GM12865 (cell line): Measurements from ENCODE around the gene CEP41.

Experiments used
- DNase-seq: peaks from one replicate; pipeline ENCODE4 v3.0.0; 2010; ENCODE audit warnings: low read depth
- H3K4me3 ChIP-seq: 2 replicates; pipeline ENCODE4 v1.5.1; 2011; ENCODE audit warnings: mild to moderate bottlenecking, low read depth, low read length, control low read depth
- TF ChIP-seq, protein P1 (sequence below): IDR thresholded peaks from 2 replicates; pipeline ENCODE4 v1.5.1; 2011; ENCODE audit warnings: low read length, control low read depth, low read depth, inconsistent platforms; ENCODE audit not compliant: insufficient read depth; ENCODE audit errors: missing control alignments

Gene CEP41

DNA sequence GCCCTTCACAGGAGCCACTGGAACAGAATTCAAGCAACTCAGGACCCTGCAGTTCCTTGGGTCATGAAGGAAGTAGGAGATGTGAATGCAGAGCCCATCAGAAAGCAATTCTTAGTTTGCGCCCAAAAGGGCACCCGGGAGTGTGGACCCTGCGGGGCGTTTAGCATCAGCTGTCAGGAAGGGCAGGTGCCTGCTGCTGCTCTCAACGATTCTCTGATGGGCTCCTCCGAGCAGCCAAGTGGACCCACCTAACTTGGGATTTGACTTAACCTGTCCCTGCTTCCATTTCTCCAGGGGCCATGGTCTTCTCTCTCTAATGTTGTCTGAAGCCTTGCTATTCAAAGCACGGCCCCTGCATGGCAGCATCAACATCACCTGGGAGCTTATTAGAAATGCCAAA, 79.1 kb downstream of the CEP41 start:
- TF ChIP-seq, protein P1, sequence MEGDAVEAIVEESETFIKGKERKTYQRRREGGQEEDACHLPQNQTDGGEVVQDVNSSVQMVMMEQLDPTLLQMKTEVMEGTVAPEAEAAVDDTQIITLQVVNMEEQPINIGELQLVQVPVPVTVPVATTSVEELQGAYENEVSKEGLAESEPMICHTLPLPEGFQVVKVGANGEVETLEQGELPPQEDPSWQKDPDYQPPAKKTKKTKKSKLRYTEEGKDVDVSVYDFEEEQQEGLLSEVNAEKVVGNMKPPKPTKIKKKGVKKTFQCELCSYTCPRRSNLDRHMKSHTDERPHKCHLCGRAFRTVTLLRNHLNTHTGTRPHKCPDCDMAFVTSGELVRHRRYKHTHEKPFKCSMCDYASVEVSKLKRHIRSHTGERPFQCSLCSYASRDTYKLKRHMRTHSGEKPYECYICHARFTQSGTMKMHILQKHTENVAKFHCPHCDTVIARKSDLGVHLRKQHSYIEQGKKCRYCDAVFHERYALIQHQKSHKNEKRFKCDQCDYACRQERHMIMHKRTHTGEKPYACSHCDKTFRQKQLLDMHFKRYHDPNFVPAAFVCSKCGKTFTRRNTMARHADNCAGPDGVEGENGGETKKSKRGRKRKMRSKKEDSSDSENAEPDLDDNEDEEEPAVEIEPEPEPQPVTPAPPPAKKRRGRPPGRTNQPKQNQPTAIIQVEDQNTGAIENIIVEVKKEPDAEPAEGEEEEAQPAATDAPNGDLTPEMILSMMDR, result no peak
- no peak for DNase-seq
- no peak overlapping the region for H3K4me3 ChIP-seq

DNA sequence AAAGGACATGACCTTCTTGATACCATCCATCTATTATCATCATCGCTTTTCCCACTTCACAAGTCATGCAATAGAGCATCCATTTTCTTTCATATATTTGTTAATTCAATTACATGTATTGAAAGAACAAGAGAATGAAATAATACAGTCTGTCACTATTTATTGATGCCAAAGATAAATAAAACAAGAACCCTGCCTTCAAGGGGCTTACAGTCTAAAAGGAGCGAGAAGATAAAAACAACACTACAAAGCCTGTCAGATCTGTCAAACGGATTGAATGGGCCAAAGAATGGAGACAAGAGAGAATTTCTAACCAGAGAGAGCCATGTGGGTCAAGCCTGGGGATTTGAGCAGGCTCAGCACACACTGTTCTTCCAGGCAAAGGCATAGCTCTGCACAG, 80.3 kb downstream of the CEP41 start:
- H3K4me3 ChIP-seq, result no peak overlapping the region
- TF ChIP-seq, protein P1, result no peak
- DNase-seq, result no peak

DNA sequence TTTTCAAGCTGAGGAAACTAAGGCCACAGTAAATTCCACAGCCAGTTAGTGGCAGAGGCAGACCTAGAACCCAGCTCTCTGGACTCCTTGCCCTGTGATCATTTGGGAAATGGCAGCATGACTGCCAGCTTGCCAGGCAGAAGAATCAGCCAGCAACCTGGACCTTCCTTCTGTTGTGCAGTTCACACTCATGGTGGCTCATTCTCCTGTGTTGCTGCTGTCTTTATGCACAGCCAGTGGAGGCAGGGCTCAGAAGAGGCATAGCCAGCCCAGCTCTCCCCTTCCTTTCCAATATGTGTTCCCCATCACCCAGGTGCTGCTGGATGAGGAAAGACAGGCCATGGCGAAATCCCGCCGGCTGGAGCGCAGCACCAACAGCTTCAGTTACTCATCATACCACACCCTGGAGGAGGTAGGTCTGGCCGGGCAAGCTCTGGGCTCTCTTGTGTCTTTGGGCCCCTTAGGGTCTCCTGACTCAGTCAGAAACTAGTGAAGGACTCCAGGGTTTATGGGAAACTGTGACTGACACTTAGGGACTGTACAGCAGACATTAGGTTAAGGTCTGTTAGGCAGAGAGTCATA, 81.4 kb downstream of the CEP41 start:
- peak; percentile 29 for DNase-seq
- TF ChIP-seq, protein P1, result no peak
- no peak overlapping the region for H3K4me3 ChIP-seq

DNA sequence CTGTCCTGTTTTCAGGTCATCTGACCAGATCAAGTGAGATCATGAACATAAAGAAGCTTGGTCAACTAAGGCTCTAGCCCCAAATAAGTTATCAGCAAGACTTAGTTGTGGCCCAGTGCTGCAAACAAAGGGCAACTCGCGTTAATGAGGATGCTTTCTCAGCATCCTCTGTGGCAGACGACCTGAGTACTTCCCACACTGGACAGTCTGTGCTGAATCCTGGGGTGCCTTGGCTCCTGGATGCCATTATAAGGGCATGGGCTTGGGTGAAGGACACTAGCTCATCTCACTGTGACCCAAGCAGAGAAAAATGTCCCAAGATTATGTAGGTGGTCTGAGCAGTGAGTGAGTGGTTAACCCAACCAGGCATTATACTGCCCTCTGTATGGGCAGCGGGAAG, 82.3 kb downstream of the CEP41 start:
- TF ChIP-seq, protein P1, result no peak
- no peak overlapping the region for H3K4me3 ChIP-seq
- DNase-seq, result no peak

DNA sequence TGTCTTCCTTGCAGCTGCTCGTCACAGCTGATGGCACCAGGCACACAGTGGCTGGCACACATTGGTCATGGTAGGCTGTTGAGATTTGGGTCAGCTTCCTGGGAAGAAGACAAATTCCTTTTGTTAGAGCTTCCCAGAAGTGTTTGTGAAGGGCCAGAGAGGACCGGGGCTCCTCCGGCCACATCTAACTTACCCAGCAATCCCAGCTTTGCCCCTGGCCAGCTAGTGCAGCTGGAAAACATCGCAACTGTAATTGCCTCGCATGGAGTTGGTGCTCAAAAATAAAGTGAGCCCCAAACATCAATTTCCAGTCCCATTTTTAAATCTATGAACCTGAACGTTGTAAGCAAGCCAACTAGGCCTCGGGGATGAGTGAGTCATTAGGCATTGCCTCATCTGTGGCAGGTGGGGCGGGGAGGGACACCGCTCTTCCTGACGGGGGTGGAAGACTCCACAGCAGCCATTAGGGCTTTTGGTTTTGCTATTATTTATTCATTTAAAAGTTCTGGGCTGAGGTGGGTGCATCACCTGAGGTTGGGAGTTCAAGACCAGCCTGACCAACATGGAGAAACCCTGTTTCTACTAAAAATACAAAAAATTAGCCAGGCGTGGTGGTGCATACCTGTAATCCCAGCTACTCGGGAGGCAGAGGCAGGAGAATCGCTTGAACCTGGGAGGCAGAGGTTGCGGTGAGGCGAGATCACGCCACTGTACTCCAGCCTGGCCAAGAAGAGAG, 83.8 kb downstream of the CEP41 start:
- TF ChIP-seq, protein P1, result no peak

DNA sequence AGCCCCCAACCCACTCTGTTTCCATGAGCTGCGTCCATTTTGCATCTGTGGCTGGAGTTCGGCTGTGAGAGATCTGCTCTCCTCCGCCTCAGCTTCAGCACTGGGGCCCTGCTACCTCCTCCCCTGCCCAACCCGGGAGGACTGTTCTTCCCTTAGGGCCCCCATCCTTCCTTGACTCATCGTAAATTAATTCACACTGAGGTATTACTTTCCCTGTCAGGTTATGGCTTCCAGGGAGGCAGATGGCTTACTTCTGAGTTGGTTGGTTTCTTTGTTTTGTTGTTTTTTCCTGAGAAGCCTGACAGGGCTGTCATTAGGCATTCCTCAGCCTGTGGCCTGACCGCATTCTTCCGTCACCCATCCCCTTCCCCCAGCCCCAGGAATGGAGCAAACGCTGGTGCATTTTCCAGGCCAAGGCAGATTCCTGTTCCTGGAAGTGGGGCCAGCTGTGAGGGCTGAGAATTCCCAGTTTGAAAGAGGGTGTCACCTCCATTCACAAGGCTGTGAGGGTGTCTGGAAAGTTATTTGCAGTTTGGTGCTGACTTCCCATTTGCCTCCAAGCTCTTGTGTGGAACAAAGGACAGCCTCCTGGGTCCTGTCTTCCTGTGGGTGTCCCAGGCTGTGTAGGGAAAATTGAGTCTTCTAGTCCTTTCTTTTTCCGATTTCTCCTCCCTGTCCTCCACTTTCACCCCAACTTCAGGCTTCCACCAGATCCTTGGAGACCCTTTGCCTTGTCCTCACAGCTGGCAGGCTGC, 84.5 kb downstream of the CEP41 start:
- H3K4me3 ChIP-seq, result no peak overlapping the region
- TF ChIP-seq, protein P1, result no peak
- no peak for DNase-seq

More for the DNA sequence above, 83.8 kb downstream of the CEP41 start:
- no peak overlapping the region for H3K4me3 ChIP-seq
- peak; percentile 22 for DNase-seq

DNA sequence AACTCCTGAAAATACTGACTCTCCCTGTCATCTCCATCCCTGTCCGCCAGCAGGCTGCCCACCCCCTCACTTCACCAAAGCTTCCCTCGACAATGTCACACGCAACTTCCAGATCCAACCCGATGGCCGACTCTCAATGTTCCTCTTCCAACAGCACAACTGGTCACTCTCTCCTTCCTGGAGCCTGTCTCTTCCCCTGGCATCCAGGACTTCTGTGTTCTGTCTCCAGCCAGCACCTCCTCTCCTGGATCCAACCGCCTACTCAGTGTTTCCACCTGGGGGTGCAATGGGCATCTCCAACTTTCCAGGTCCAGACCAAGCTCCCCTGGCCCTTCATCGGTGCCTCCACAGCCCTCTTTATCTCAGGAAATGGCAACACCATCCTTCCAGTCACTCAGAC, 87.6 kb downstream of the CEP41 start:
- H3K4me3 ChIP-seq, result no peak overlapping the region
- DNase-seq, result no peak
- TF ChIP-seq, protein P1, result no peak
